Immature natural killer cell (primary cell): Measurements from ENCODE around the gene C1QTNF4. TPM values are rescaled to one million over a fixed set of nuclear protein-coding genes. Genes with fewer than 3 reads are reported as not detected.

Experiments
- DNase-seq, 3 donors: peaks; one replicate each; pipeline ENCODE4 v3.0.0; 2022; ENCODE audit warnings: mixed read lengths in 1 of 3
- H3K27ac Mint-ChIP-seq, 6 donors: one replicate each; pipeline ENCODE4 v1.8.0; 2020; ENCODE audit warnings: mixed read lengths in 6 of 6, mild to moderate bottlenecking in 5 of 6, inconsistent platforms in 4 of 6, moderate library complexity in 3 of 6
- H3K27me3 Mint-ChIP-seq, 3 donors: one replicate each; pipeline ENCODE4 v1.8.0; 2020 to 2021; ENCODE audit warnings: low read depth in 3 of 3, mild to moderate bottlenecking in 3 of 3, mixed read lengths in 3 of 3, moderate library complexity in 3 of 3, inconsistent platforms in 1 of 3
- H3K36me3 Mint-ChIP-seq, 3 donors: one replicate each; pipeline ENCODE4 v1.8.0; 2020; ENCODE audit warnings: mixed read lengths in 3 of 3, inconsistent platforms in 2 of 3, mild to moderate bottlenecking in 2 of 3
- H3K4me1 Mint-ChIP-seq, 2 donors: one replicate each; pipeline ENCODE4 v1.8.0; 2020; ENCODE audit warnings: inconsistent platforms in 2 of 2, mild to moderate bottlenecking in 2 of 2, mixed read lengths in 2 of 2, moderate library complexity in 1 of 2
- H3K4me3 Mint-ChIP-seq, 5 donors: one replicate each; pipeline ENCODE4 v1.8.0; 2020; ENCODE audit warnings: mild to moderate bottlenecking in 5 of 5, mixed read lengths in 5 of 5, inconsistent platforms in 3 of 5, moderate library complexity in 3 of 5
- H3K9me3 Mint-ChIP-seq, 6 donors: one replicate each; pipeline ENCODE4 v1.8.0; 2020; ENCODE audit warnings: mild to moderate bottlenecking in 6 of 6, mixed read lengths in 6 of 6, inconsistent platforms in 4 of 6, moderate library complexity in 3 of 6
- polyA plus RNA-seq, 3 donors: library from polyadenylated mRNA; unstranded; fragments of 300-500 nt; fragmentation: Illumina TruSeq; gene quantifications; one replicate each; pipeline ENCODE4 v1.2.3, GENCODE V29; 2021

The C1QTNF4 gene
- polyA plus RNA-seq, 3 donors from 2014 or later: 0.24 TPM; not detected in 2

DNA sequence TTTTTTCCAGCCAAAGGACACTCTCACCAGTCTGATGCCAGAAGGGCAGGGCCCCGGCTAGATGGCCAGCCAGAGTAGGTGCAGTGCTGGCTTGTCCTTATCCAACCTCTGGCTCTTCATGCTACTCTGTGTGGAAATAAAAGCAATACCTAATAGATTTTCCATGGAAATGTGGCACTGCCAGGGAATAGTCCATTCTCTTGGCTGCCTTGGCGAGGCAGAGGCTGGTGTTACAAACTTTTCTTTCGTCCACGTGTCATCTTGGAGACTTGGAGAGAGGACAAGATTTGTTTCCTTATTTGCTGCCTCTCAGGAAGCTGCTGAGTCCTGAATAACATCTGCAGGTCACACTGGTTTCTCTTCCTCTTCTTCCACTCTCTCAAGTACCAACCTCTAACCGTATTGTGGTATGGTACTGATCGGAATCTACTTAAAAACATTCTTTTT, 17.2 kb upstream of the C1QTNF4 start:
- DNase-seq: no peak
- no peaks in the 10 kb centered on the region for H3K9me3 Mint-ChIP-seq
- H3K36me3 Mint-ChIP-seq: peaks cover 11 to 37% (median 24%) of the 10 kb centered on the region in 3 donors
- H3K4me3 Mint-ChIP-seq: no peak overlapping the region
- no peak overlapping the region for H3K27ac Mint-ChIP-seq
- peaks cover 12 to 20% of the 10 kb centered on the region in 2 donors for H3K4me1 Mint-ChIP-seq
- peaks cover 8 to 13% (median 8%) of the 10 kb centered on the region in 3 donors for H3K27me3 Mint-ChIP-seq

DNA sequence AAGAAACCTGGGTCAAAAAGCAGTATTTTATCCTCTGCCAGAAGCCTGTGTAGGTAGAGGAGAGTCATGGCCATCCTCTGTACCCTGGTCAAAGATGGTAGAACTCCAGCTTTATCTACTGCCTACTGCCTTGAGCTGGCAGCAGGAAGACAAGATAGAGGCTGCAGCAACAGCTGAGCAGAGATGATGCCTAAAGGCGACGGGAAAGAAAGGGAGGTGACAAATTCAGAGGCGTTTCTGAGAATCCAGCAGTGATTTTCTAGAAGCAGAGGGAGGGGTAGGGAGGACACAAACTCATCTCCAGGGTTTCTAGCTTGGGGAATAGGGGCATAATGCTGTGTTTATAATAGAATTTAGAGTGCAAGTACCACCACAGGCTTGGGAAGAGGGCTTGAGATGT, 15.5 kb upstream of the C1QTNF4 start:
- no peaks in the 10 kb centered on the region for H3K9me3 Mint-ChIP-seq
- peaks cover 2 to 5% (median 3%) of the 10 kb centered on the region in 3 donors for H3K27me3 Mint-ChIP-seq
- DNase-seq: no peak
- H3K4me3 Mint-ChIP-seq: no peak overlapping the region
- peaks cover 0 to 6% of the 10 kb centered on the region in 2 donors for H3K4me1 Mint-ChIP-seq
- peaks cover 11 to 42% (median 30%) of the 10 kb centered on the region in 3 donors for H3K36me3 Mint-ChIP-seq
- H3K27ac Mint-ChIP-seq: no peak overlapping the region

DNA sequence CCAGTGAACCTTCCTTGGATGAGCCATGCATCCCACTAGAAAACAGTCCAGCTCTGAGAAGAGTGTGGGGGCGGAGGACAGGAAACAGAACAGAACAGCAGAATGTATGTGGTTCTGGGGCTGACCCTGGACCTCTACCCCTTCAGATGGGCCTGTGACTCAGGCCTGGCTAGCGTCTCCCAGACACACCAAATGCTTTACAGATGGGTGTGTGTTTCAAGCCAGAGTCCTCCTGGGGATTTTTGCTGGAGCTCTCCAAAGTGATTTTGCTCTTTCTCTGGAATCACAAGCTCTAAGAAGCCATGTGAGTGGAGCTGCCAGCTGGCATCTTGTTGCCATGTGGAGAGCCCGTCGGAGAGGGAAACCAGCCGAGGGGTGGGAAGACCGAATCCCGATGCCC, 13.2 kb upstream of the C1QTNF4 start:
- Mint-ChIP-seq H3K27me3 (peaks cover 2 to 3% (median 3%) of the 10 kb centered on the region in 3 donors), H3K9me3 (no peaks in the 10 kb centered on the region), H3K4me1 (peaks cover 0 to 6% of the 10 kb centered on the region in 2 donors), H3K4me3 (no peak overlapping the region), H3K36me3 (peaks cover 11 to 37% (median 30%) of the 10 kb centered on the region in 3 donors), H3K27ac (no peak overlapping the region)
- DNase-seq: no peak

DNA sequence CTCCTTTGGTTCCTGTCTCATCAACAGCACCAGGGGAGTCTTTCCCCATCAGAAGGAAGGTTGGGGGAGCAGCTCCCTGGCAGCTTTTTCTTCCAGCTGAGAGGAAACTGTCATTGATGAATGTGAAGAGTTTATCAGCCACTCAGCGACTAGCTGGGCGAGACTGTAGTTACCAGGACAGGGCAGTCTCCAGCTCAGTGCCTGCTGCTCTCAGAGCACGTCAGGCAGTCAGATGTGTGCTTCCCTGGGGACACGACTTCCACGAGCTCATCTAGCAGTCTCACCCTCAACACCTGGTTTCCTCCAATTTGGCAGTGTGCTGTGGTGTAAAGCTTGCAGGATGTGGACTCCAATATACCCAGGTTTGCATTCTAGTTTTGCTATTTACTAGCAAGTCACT, 12.5 kb upstream of the C1QTNF4 start:
- H3K27me3 Mint-ChIP-seq: peaks cover 2 to 5% (median 3%) of the 10 kb centered on the region in 3 donors

DNA sequence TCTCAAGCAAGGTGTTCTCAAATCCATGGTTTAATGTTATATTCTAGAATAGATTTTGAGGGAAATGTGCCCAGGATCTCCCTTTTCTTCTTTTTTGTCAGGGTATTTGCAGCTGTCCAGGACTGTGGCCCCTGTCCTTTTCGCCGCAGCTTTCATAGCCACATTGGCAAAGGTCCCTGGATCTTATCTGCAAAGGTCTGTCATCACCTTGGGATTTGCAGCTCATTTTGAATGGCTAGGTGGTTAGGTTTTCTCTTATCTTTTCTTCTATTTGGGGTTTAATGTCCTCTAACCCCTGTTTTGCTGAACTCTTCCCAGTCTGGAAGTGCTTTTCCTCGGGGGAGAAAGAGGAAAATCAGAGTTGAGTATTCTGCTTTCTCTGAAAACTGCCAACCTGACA, 11.7 kb upstream of the C1QTNF4 start:
- Mint-ChIP-seq H3K9me3 (no peaks in the 10 kb centered on the region), H3K4me3 (no peak overlapping the region), H3K4me1 (peaks cover 0 to 6% of the 10 kb centered on the region in 2 donors), H3K36me3 (peaks cover 7 to 29% (median 26%) of the 10 kb centered on the region in 3 donors), H3K27ac (no peak overlapping the region), H3K27me3 (peaks cover 2 to 3% (median 2%) of the 10 kb centered on the region in 3 donors)
- no peak for DNase-seq

More for the DNA sequence above, 12.5 kb upstream of the C1QTNF4 start:
- peaks cover 10 to 37% (median 30%) of the 10 kb centered on the region in 3 donors for H3K36me3 Mint-ChIP-seq
- no peaks in the 10 kb centered on the region for H3K9me3 Mint-ChIP-seq
- DNase-seq: no peak
- no peak overlapping the region for H3K27ac Mint-ChIP-seq
- peaks cover 0 to 6% of the 10 kb centered on the region in 2 donors for H3K4me1 Mint-ChIP-seq
- no peak overlapping the region for H3K4me3 Mint-ChIP-seq

DNA sequence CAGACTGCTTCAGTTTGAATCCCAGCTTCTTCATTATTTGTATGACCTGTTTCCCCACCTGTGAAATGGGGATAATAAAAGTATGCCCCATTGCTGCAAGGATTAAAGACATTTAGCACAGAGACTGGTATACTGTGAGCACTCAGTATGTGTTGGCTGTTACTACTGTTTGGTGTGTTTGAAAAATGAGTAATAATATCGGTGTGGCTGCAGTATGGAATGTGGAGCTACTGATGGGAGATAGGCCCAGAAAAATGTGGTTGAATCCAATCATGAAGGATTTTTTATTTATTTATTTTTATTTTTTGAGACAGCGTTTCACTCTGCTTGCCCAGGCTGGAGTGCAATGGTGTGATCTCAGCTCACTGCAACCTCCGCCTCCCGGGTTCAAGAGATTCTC, 9.1 kb upstream of the C1QTNF4 start:
- Mint-ChIP-seq H3K27ac (no peak overlapping the region), H3K4me3 (no peak overlapping the region), H3K27me3 (peaks cover under 1 to 5% (median 2%) of the 10 kb centered on the region in 3 donors), H3K36me3 (peaks cover 4 to 19% (median 18%) of the 10 kb centered on the region in 3 donors), H3K4me1 (no peaks in the 10 kb centered on the region), H3K9me3 (no peaks in the 10 kb centered on the region)
- no peak for DNase-seq

DNA sequence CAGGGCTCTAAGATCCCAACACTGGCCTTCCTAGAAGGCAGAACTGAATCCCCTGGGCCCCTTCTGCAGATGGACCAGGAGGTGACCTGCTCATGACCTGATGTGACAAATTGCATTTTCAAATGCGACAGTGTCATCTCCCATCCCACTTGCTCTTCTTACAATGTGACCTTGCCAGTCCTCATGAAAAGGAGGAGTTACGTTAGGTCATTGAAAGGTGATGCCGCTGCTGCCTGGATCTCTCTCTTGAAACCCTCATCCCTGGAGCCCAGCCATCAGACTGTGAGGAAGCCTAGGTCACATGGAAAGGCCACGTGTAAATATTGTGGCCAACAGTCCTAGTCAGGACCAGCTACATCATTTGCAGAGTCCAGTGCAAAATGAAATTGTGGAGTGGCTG, 5.7 kb upstream of the C1QTNF4 start:
- no peak for DNase-seq
- Mint-ChIP-seq H3K4me1 (no peaks in the 10 kb centered on the region), H3K27me3 (peaks cover 0 to 10% (median 3%) of the 10 kb centered on the region in 3 donors), H3K4me3 (no peak overlapping the region), H3K27ac (no peak overlapping the region), H3K9me3 (no peaks in the 10 kb centered on the region), H3K36me3 (peaks cover 4 to 6% (median 4%) of the 10 kb centered on the region in 3 donors)

DNA sequence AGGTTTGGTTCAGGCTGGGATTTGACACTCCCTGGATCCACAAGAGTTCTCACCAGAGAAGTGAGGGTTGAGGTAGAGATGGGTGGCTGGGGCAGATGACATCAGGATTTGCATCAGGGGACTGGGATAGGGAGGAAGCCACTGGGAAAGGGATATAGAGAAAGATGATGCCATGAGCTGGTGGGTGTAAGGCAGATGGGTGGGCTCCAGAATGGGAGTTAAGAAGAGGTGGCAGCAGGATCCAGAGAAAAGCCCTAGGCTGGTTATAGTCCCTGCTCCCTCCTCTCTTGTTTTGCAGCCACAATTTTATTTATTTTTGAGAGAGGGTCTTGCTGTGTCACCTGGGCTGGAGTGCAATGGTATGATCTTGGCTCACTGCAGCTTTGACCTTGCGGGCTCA, 1.8 kb upstream of the C1QTNF4 start:
- Mint-ChIP-seq H3K27me3 (peaks cover 10 to 17% (median 12%) of the 10 kb centered on the region in 3 donors), H3K4me3 (no peak overlapping the region), H3K4me1 (peaks cover 0 to 7% of the 10 kb centered on the region in 2 donors), H3K36me3 (peaks cover 4 to 6% (median 4%) of the 10 kb centered on the region in 3 donors), H3K27ac (no peak overlapping the region), H3K9me3 (no peaks in the 10 kb centered on the region)
- DNase-seq: no peak

DNA sequence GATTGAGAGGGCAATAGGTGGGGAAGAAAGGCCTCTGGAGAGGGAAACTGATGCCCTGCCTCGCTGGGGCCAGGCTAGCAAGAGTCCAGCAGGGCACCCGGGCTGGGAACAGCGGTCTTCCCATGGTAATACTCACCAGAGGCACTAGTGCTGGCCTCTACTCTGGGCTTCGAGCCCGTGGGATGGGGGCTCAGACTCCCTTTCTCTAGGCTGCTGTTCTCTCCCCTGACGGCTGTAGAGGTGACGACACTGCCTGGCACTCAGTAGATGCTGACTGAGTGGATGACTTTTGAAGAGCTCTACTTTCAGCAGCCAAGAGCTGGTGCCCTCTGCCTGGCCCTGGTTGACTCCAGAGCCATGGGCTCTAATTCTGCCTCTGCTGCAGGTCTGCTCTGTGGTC, 818 bp upstream of the C1QTNF4 start:
- Mint-ChIP-seq H3K27me3 (peaks cover 10 to 17% (median 12%) of the 10 kb centered on the region in 3 donors), H3K4me3 (no peak overlapping the region), H3K36me3 (peaks cover 4 to 6% (median 4%) of the 10 kb centered on the region in 3 donors), H3K9me3 (no peaks in the 10 kb centered on the region), H3K27ac (no peak overlapping the region), H3K4me1 (peaks cover 0 to 7% of the 10 kb centered on the region in 2 donors)
- DNase-seq: no peak

DNA sequence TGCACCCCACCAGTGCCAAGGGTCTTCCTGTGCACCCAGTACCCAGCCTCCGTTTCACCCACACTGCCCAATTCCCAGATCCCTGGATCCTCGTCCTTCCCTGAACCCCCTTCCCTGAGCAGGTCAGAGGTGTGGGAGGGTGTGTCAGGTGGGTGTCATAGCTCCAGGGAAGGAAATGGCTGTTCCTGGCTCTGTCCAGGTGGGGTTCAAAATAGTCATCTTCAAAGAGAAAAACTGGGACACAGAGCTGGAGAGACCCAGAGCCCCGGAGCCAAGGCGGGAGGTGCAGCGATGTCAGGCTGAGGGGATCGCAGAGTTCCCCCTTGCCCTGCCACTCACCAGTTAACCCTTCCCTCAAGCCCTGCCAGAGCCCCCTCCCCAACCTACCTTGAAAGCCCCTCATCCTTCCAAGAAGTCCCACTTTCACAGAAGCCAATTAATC, 698 bp downstream of the C1QTNF4 start:
- no peak overlapping the region for H3K27ac Mint-ChIP-seq
- H3K9me3 Mint-ChIP-seq: no peaks in the 10 kb centered on the region
- DNase-seq: no peak
- H3K36me3 Mint-ChIP-seq: no peaks in the 10 kb centered on the region
- no peak overlapping the region for H3K4me3 Mint-ChIP-seq
- peaks cover 0 to 7% of the 10 kb centered on the region in 2 donors for H3K4me1 Mint-ChIP-seq
- peaks cover 10 to 14% (median 12%) of the 10 kb centered on the region in 3 donors for H3K27me3 Mint-ChIP-seq

DNA sequence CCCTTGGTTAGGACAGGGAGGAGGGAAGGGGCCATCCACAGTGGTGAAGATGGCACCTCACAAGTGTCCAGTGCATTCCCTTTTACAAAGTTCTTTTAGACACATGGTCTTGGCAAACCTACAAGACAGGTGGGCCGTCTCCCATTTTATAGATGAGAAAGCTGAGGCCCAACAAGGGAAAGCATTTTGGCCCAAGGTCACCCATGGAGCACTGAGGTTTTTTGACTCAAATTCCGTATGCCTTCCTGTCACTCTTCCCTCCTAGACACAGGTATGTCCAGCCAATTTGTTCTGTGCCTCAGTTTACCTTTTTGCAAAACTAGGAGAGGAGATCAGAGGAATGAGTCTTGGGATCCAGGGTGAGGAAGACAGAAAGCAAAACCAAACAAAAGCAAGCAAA, 1.2 kb downstream of the C1QTNF4 start:
- H3K4me3 Mint-ChIP-seq: no peak overlapping the region
- H3K27ac Mint-ChIP-seq: no peak overlapping the region
- no peaks in the 10 kb centered on the region for H3K9me3 Mint-ChIP-seq
- H3K4me1 Mint-ChIP-seq: peaks cover 0 to 7% of the 10 kb centered on the region in 2 donors
- DNase-seq: no peak
- no peaks in the 10 kb centered on the region for H3K36me3 Mint-ChIP-seq
- H3K27me3 Mint-ChIP-seq: peaks cover 10 to 14% (median 12%) of the 10 kb centered on the region in 3 donors

DNA sequence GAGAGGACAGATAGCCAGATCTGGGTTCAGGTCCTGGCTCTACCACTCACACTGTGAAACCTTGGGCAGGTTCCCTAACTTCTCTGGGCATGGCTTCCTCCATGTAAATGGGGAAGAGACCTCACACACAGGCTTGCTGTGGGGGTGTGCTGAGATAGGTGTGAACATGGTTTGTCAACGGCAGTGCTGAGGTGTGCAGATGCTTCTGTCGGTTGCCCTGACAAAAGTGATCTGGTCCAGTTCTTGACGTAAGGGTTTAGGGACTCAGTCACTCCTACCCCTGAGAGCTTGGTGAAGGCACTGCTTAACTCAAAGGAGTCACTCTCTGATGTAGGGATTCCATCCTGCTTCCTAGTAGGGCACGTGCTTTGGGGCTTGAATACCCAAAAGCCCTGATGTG, 2.0 kb downstream of the C1QTNF4 start:
- Mint-ChIP-seq H3K36me3 (no peaks in the 10 kb centered on the region), H3K27me3 (peaks cover 10 to 14% (median 14%) of the 10 kb centered on the region in 3 donors), H3K27ac (no peak overlapping the region), H3K4me1 (peaks cover 0 to 7% of the 10 kb centered on the region in 2 donors), H3K4me3 (no peak overlapping the region), H3K9me3 (no peaks in the 10 kb centered on the region)
- DNase-seq: no peak

DNA sequence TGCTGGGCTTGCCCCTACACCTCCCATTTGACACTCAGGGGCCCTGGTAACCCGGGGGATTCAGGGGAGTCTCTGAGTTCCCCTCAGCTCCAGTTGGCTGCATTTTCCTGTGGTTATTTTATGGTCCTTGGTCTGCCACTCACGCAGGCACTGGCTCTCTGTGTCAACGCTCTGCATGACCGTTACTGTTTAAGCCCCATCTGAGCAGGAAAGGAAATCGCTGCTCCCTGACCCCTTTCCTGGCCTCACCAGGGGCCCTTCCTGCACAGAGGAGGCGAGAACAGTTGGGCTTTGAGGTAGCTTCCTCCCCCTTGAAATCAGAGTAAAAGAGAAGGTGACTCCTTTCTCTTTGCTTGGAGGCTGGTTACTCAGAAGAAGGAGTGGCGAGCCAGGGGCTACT, 2.4 kb downstream of the C1QTNF4 start:
- Mint-ChIP-seq H3K4me3 (no peak overlapping the region), H3K4me1 (peaks cover 0 to 7% of the 10 kb centered on the region in 2 donors), H3K9me3 (no peaks in the 10 kb centered on the region), H3K36me3 (no peaks in the 10 kb centered on the region), H3K27ac (no peak overlapping the region), H3K27me3 (peaks cover 10 to 14% (median 14%) of the 10 kb centered on the region in 3 donors)
- DNase-seq: no peak

DNA sequence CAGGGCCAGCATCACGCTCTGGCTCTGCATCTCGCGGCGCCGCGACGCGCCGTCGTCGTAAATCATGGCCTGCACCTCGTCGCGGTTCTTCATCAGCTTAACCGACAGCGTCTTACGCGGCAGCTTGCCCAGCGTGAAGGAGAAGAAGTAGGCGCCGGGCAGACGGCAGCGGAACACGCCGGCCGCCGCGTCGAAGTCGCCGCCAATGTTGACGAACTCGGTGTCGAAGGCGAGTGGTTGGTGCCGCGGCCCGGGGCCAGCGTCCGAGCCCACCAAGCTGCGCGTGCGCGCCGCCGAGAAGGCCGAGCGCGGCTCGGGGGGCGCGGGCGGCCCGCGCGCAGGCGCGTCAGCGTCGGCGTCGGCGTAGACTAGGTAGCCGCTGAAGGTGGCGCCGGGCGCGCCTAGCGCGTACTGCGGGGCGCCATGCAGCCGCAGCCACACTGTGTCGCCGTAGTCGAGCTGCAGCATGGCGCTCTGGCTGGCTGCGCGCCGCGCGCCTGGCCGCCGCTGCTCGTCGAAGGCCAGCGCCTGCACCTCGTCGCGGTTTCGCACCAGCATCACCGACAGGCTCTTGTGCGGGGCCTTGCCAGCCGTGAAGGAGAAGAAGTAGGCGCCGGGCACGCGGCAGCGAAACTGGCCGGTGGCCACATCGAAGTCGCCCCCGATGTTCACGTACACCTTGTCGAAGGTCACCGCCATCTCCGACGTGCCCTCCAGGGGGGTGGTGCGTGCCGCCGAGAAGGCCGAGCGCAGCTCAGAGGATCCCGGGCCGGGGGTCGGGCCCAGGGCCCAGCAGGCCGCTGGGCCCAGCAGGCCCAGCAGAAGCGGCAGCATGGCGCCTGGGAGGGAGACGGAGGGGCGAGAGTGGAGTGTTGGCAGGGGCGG, 4.0 kb downstream of the C1QTNF4 start:
- Mint-ChIP-seq H3K27ac (no peak overlapping the region), H3K36me3 (no peaks in the 10 kb centered on the region), H3K4me1 (peaks cover 0 to 7% of the 10 kb centered on the region in 2 donors), H3K27me3 (peaks cover 10 to 12% (median 11%) of the 10 kb centered on the region in 3 donors), H3K9me3 (no peaks in the 10 kb centered on the region), H3K4me3 (no peak overlapping the region)
- no peak for DNase-seq
